ENCODE data around the gene TIMM44.

GRCh38 chr19:7902796-7903243 lies 40.6 kb downstream of the TIMM44 start:
- TF ChIP-seq POLR2AphosphoS5 (IDR thresholded peaks at IDR 0.05; ENCODE audit: low read depth, low read length), result no peak
- TF ChIP-seq CTCF (IDR thresholded peaks at IDR 0.05), result no peak
- no peak for TF ChIP-seq FOXM1 (IDR thresholded peaks at IDR 0.05; ENCODE audit: low read depth)

Measured in SK-N-SH (cell line).